ENCODE data around the gene DLGAP1. TPM values are rescaled to one million over a fixed set of nuclear protein-coding genes. Genes with fewer than 3 reads are reported as not detected.

DLGAP1 gene
- total RNA-seq, 1 donor from 2014 or later: not detected

GRCh38 chr18:3960977-3961376, 494.1 kb downstream of the DLGAP1 start:
- intact Hi-C loops (cut with micrococcal nuclease): no loop called here

- intact Hi-C loops (cut with micrococcal nuclease): no loop called here
Measured at GRCh38 chr18:3960142-3960541, 495.0 kb downstream of the DLGAP1 start.

- intact Hi-C loops (cut with micrococcal nuclease): no loop called here
Measured at GRCh38 chr18:3952031-3952430, 503.1 kb downstream of the DLGAP1 start.

- intact Hi-C loops (cut with micrococcal nuclease): no loop called here
Measured at GRCh38 chr18:3950668-3951404, 504.3 kb downstream of the DLGAP1 start.

- intact Hi-C loops (cut with micrococcal nuclease): no loop called here
Measured at GRCh38 chr18:3948958-3949357, 506.1 kb downstream of the DLGAP1 start.

GRCh38 chr18:3947383-3947782, 507.7 kb downstream of the DLGAP1 start:
- intact Hi-C loops (cut with micrococcal nuclease): no loop called here

GRCh38 chr18:3935305-3935704, 519.8 kb downstream of the DLGAP1 start:
- intact Hi-C loops (cut with micrococcal nuclease): no loop called here

- intact Hi-C loops (cut with micrococcal nuclease): no loop called here
Measured at GRCh38 chr18:3932276-3932675, 522.8 kb downstream of the DLGAP1 start.

GRCh38 chr18:3931542-3932112, 523.5 kb downstream of the DLGAP1 start:
- intact Hi-C loops (cut with micrococcal nuclease): no loop called here

GRCh38 chr18:3931013-3931315, 524.1 kb downstream of the DLGAP1 start:
- intact Hi-C loops (cut with micrococcal nuclease): no loop called here

- intact Hi-C loops (cut with micrococcal nuclease): no loop called here
Measured at GRCh38 chr18:3930126-3931012, 524.7 kb downstream of the DLGAP1 start.

- intact Hi-C loops (cut with micrococcal nuclease): no loop called here
Measured at GRCh38 chr18:3924455-3924854, 530.7 kb downstream of the DLGAP1 start.

GRCh38 chr18:3923750-3924149, 531.4 kb downstream of the DLGAP1 start:
- intact Hi-C loops (cut with micrococcal nuclease): no loop called here

GRCh38 chr18:3921826-3922225, 533.3 kb downstream of the DLGAP1 start:
- intact Hi-C loops (cut with micrococcal nuclease): no loop called here

- intact Hi-C loops (cut with micrococcal nuclease): no loop called here
Measured at GRCh38 chr18:3920832-3921231, 534.3 kb downstream of the DLGAP1 start.

- intact Hi-C loops (cut with micrococcal nuclease): no loop called here
Measured at GRCh38 chr18:3919396-3920061, 535.6 kb downstream of the DLGAP1 start.

GRCh38 chr18:3916082-3916481, 539.0 kb downstream of the DLGAP1 start:
- intact Hi-C loops (cut with micrococcal nuclease): no loop called here

- intact Hi-C loops (cut with micrococcal nuclease): no loop called here
Measured at GRCh38 chr18:3914833-3915610, 540.1 kb downstream of the DLGAP1 start.

- intact Hi-C loops (cut with micrococcal nuclease): no loop called here
Measured at GRCh38 chr18:3914109-3914508, 541.0 kb downstream of the DLGAP1 start.

GRCh38 chr18:3912705-3913104, 542.4 kb downstream of the DLGAP1 start:
- intact Hi-C loops (cut with micrococcal nuclease): no loop called here

GRCh38 chr18:3911413-3911812, 543.7 kb downstream of the DLGAP1 start:
- intact Hi-C loops (cut with micrococcal nuclease): no loop called here
